DOHH2 (cell line): ENCODE data around the gene ADORA3.

Experiments
- H3F3A ChIP-seq: fragments of 200-600 bp; sonication (generic), shearing (Covaris generic); 2 replicates; pipeline ENCODE4 v1.6.0; 2016; ENCODE audit warnings: antibody characterized with exemption, mild to moderate bottlenecking; ENCODE audit not compliant: control insufficient read depth, insufficient read depth
- H3K27ac ChIP-seq: fragments of 200-600 bp; sonication (generic); 2 replicates; pipeline ENCODE4 v1.5.1; 2014; ENCODE audit warnings: low read depth, mild to moderate bottlenecking, low read length, moderate library complexity
- H3K27me3 ChIP-seq: fragments of 200-600 bp; sonication (generic); 2 replicates; pipeline ENCODE4 v1.6.1; 2014; ENCODE audit warnings: mild to moderate bottlenecking, low read length, mixed read lengths; ENCODE audit not compliant: control insufficient read depth
- H3K36me3 ChIP-seq: fragments of 200-600 bp; sonication (generic); 2 replicates; pipeline ENCODE4 v1.6.1; 2014; ENCODE audit warnings: mild to moderate bottlenecking, low read length, moderate library complexity, mixed read lengths; ENCODE audit not compliant: control insufficient read depth
- H3K4me1 ChIP-seq: fragments of 200-600 bp; sonication (generic); 2 replicates; pipeline ENCODE4 v1.6.1; 2014; ENCODE audit warnings: mild to moderate bottlenecking, low read length, mixed read lengths; ENCODE audit not compliant: control insufficient read depth
- H3K4me2 ChIP-seq: fragments of 200-600 bp; sonication (generic); 2 replicates; pipeline ENCODE4 v1.6.0; 2014; ENCODE audit warnings: mild to moderate bottlenecking, low read length, moderate library complexity
- H3K4me3 ChIP-seq: fragments of 200-600 bp; sonication (generic); 2 replicates; pipeline ENCODE4 v1.5.1; 2014; ENCODE audit warnings: mild to moderate bottlenecking, low read length, mixed read lengths
- H3K79me2 ChIP-seq: fragments of 200-600 bp; sonication (generic); 2 replicates; pipeline ENCODE4 v1.6.1; 2014; ENCODE audit warnings: mild to moderate bottlenecking, low read length, mixed read lengths; ENCODE audit not compliant: control insufficient read depth
- H3K9me2 ChIP-seq: fragments of 200-600 bp; sonication (generic); replicated peaks from 2 replicates; pipeline ENCODE4 v1.6.1; 2014; ENCODE audit warnings: mild to moderate bottlenecking, low read length, mixed read lengths; ENCODE audit not compliant: control insufficient read depth
- H3K9me3 ChIP-seq: fragments of 200-600 bp; sonication (generic); 2 replicates; pipeline ENCODE4 v1.6.1; 2014; ENCODE audit warnings: antibody characterized with exemption, low read length, mixed read lengths; ENCODE audit not compliant: control insufficient read depth, insufficient read depth
- H4K20me1 ChIP-seq: fragments of 200-600 bp; sonication (generic); 2 replicates; pipeline ENCODE4 v1.6.0; 2014; ENCODE audit warnings: low read depth, mild to moderate bottlenecking, antibody characterized with exemption, low read length, moderate library complexity; ENCODE audit not compliant: control insufficient read depth, insufficient read depth
- CTCF ChIP-seq: fragments of 200-600 bp; sonication (generic); IDR thresholded peaks from one replicate; pipeline ENCODE4 v1.5.1; 2014; ENCODE audit warnings: antibody characterized with exemption, mild to moderate bottlenecking, low read depth, low read length; ENCODE audit not compliant: poor library complexity, severe bottlenecking
- EZH2phosphoT487 ChIP-seq: fragments of 200-600 bp; sonication (generic); IDR thresholded peaks from 2 replicates; pipeline ENCODE4 v1.6.1; 2017; ENCODE audit warnings: borderline replicate concordance, mild to moderate bottlenecking, antibody characterized with exemption, low read length, moderate library complexity, mixed read lengths

Gene ADORA3

GRCh38 chr1:111503585-111504060, at the start of gene ADORA3, which contains the start of gene TMIGD3:
ADORA3 (minus strand) TSS chr1:111503633; CDS start chr1:111503354, 279 bp downstream.
TMIGD3 (minus strand) TSS chr1:111503633; CDS start chr1:111503354, 279 bp downstream.
- no peaks in the 10 kb centered on the region for H3K27me3 ChIP-seq
- H3K4me2 ChIP-seq, result peak within 1 kb of the TSS; percentile 48
- H3K36me3 ChIP-seq, result no peaks in the 10 kb centered on the region
- H3K9me2 ChIP-seq, result no peaks in the 10 kb centered on the region
- H3K4me1 ChIP-seq, result peaks cover 58% of the 10 kb centered on the region
- TF ChIP-seq CTCF (no peak), EZH2phosphoT487 (no peak)
- peaks cover 21% of the 10 kb centered on the region for H3F3A ChIP-seq
- peak within 1 kb of the TSS; percentile 28 for H3K27ac ChIP-seq
- no peaks in the 10 kb centered on the region for H3K79me2 ChIP-seq
- peak within 1 kb of the TSS; percentile 9 for H3K4me3 ChIP-seq
- no peaks in the 10 kb centered on the region for H4K20me1 ChIP-seq
- no peaks in the 10 kb centered on the region for H3K9me3 ChIP-seq

DNA sequence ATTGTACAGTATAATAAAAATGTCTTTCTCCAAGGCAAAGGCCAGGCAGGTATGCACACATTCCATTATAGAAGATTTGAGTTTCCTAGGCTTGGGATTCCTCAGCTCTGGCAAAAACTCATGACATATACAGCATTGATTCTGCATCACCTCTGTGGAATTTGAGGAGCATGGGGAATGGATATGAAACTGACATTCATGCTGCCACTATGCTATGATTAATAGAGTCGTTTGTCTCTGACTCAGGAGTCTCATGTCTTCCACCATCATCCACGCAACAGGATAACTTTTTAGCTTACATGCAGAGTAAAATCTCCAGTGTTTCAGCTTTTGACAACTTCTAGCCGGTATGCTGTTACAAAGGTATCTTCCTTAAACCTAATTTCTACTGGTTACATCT, 49.8 kb upstream of the ADORA3 start:
- H3K27ac ChIP-seq, result no peak overlapping the region
- no peak for TF ChIP-seq CTCF
- TF ChIP-seq EZH2phosphoT487, result no peak

GRCh38 chr1:111552587-111552986, 49.2 kb upstream of the ADORA3 start:
- no peaks in the 10 kb centered on the region for H3K27me3 ChIP-seq
- no peaks in the 10 kb centered on the region for H3K9me2 ChIP-seq
- no peak overlapping the region for H3K27ac ChIP-seq
- H3F3A ChIP-seq, result no peaks in the 10 kb centered on the region
- no peak overlapping the region for H3K4me3 ChIP-seq
- H3K36me3 ChIP-seq, result no peaks in the 10 kb centered on the region
- TF ChIP-seq EZH2phosphoT487 (no peak), CTCF (no peak)
- H3K9me3 ChIP-seq, result no peaks in the 10 kb centered on the region
- H3K4me1 ChIP-seq, result no peaks in the 10 kb centered on the region
- no peak overlapping the region for H3K4me2 ChIP-seq
- no peaks in the 10 kb centered on the region for H3K79me2 ChIP-seq
- no peaks in the 10 kb centered on the region for H4K20me1 ChIP-seq

More for the DNA sequence above, 49.8 kb upstream of the ADORA3 start:
- Histone ChIP-seq H3K9me2 (no peaks in the 10 kb centered on the region), H4K20me1 (no peaks in the 10 kb centered on the region), H3K4me3 (no peak overlapping the region), H3K9me3 (no peaks in the 10 kb centered on the region), H3K36me3 (no peaks in the 10 kb centered on the region), H3K4me1 (no peaks in the 10 kb centered on the region), H3K27me3 (no peaks in the 10 kb centered on the region), H3F3A (no peaks in the 10 kb centered on the region), H3K4me2 (no peak overlapping the region), H3K79me2 (no peaks in the 10 kb centered on the region)
